ENCODE data around the gene KRTAP21-3.

DNA sequence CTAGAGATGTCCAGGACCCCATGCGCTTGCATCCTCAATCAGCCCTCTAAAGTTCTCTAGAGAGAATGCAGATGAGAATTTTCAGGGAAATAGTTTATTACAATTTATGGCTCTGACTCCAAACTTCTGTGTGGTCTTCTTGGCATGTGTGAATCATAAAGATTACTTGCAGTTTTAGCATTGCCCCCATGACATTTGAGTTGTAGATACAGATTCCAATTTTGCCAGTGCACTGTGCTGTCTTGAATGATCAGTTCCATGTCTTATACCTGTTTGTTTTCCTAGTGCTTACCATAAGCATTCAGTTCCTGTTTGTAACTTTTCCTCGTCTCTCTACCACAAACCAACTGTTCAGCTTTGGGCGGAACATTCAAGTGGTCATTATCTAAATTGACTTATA is 4.8 kb downstream of the KRTAP21-3 start:
- TF ChIP-seq, protein P1, sequence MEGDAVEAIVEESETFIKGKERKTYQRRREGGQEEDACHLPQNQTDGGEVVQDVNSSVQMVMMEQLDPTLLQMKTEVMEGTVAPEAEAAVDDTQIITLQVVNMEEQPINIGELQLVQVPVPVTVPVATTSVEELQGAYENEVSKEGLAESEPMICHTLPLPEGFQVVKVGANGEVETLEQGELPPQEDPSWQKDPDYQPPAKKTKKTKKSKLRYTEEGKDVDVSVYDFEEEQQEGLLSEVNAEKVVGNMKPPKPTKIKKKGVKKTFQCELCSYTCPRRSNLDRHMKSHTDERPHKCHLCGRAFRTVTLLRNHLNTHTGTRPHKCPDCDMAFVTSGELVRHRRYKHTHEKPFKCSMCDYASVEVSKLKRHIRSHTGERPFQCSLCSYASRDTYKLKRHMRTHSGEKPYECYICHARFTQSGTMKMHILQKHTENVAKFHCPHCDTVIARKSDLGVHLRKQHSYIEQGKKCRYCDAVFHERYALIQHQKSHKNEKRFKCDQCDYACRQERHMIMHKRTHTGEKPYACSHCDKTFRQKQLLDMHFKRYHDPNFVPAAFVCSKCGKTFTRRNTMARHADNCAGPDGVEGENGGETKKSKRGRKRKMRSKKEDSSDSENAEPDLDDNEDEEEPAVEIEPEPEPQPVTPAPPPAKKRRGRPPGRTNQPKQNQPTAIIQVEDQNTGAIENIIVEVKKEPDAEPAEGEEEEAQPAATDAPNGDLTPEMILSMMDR (conservative IDR thresholded peaks at IDR 0.05; ENCODE audit: low read depth, low read length): no peak
- TF ChIP-seq EZH2 (IDR thresholded peaks at IDR 0.05; ENCODE audit: borderline replicate concordance, low read depth, low read length, poor library complexity, severe bottlenecking): no peak

Measured in A673 (cell line).